ENCODE measurements around the gene PID1. TPM values are rescaled to one million over a fixed set of nuclear protein-coding genes. Genes with fewer than 3 reads are reported as not detected.

The PID1 gene
- total RNA-seq, 1 donor from 2014 or later = not detected

GRCh38 chr2:229118927-229119326 is 152.2 kb downstream of the PID1 start:
- no peak for DNase-seq (ENCODE audit: low read depth, low spot score)

GRCh38 chr2:229118336-229118735 is 152.8 kb downstream of the PID1 start:
- DNase-seq (ENCODE audit: low read depth, low spot score) = no peak

GRCh38 chr2:229111744-229112143 is 159.3 kb downstream of the PID1 start:
- DNase-seq (ENCODE audit: low read depth, low spot score) = no peak

GRCh38 chr2:229109195-229109594 is 161.9 kb downstream of the PID1 start:
- no peak for DNase-seq (ENCODE audit: low read depth, low spot score)

- DNase-seq (ENCODE audit: low read depth, low spot score) = no peak
These were observed 163.5 kb downstream of the PID1 start for GRCh38 chr2:229107601-229108000.

GRCh38 chr2:229104974-229105387 is 166.1 kb downstream of the PID1 start:
- DNase-seq (ENCODE audit: low read depth, low spot score) = no peak

GRCh38 chr2:229104025-229104424 is 167.1 kb downstream of the PID1 start:
- no peak for DNase-seq (ENCODE audit: low read depth, low spot score)

GRCh38 chr2:229101314-229101713 is 169.8 kb downstream of the PID1 start:
- DNase-seq (ENCODE audit: low read depth, low spot score) = no peak

GRCh38 chr2:229099231-229099630 is 171.9 kb downstream of the PID1 start:
- no peak for DNase-seq (ENCODE audit: low read depth, low spot score)

GRCh38 chr2:229098801-229099200 is 172.3 kb downstream of the PID1 start:
- DNase-seq (ENCODE audit: low read depth, low spot score) = no peak

- no peak for DNase-seq (ENCODE audit: low read depth, low spot score)
These were observed 174.5 kb downstream of the PID1 start for GRCh38 chr2:229096409-229097066.

- no peak for DNase-seq (ENCODE audit: low read depth, low spot score)
These were observed 175.6 kb downstream of the PID1 start for GRCh38 chr2:229095472-229095871.

- no peak for DNase-seq (ENCODE audit: low read depth, low spot score)
These were observed 180.9 kb downstream of the PID1 start for GRCh38 chr2:229090225-229090624.

- DNase-seq (ENCODE audit: low read depth, low spot score) = no peak
These were observed 181.3 kb downstream of the PID1 start for GRCh38 chr2:229089776-229090175.

GRCh38 chr2:229088966-229089700 is 182.0 kb downstream of the PID1 start:
- no peak for DNase-seq (ENCODE audit: low read depth, low spot score)

- no peak for DNase-seq (ENCODE audit: low read depth, low spot score)
These were observed 182.6 kb downstream of the PID1 start for GRCh38 chr2:229088517-229088913.

GRCh38 chr2:229087843-229088516 is 183.1 kb downstream of the PID1 start:
- DNase-seq (ENCODE audit: low read depth, low spot score) = no peak

- DNase-seq (ENCODE audit: low read depth, low spot score) = no peak
These were observed 183.8 kb downstream of the PID1 start for GRCh38 chr2:229087267-229087666.

GRCh38 chr2:229085439-229085838 is 185.6 kb downstream of the PID1 start:
- DNase-seq (ENCODE audit: low read depth, low spot score) = no peak

GRCh38 chr2:229084447-229084846 is 186.6 kb downstream of the PID1 start:
- no peak for DNase-seq (ENCODE audit: low read depth, low spot score)

- no peak for DNase-seq (ENCODE audit: low read depth, low spot score)
These were observed 187.3 kb downstream of the PID1 start for GRCh38 chr2:229083606-229084340.

GRCh38 chr2:229081411-229081810 is 189.7 kb downstream of the PID1 start:
- no peak for DNase-seq (ENCODE audit: low read depth, low spot score)
